Gastroesophageal sphincter (tissue), 4 donors: ENCODE results near the gene TNFRSF18. TPM values are rescaled to one million over a fixed set of nuclear protein-coding genes. Genes with fewer than 3 reads are reported as not detected.

ENCODE experiments used
- ATAC-seq: fragments of 150-250 bp; one replicate; pipeline ENCODE4 v1.9.1; 2016; ENCODE audit warnings: mild to moderate bottlenecking, moderate library complexity
- H3K27ac ChIP-seq, 4 donors: fragments of 200-600 bp; sonication (generic) in 3 of 4; 1 replicate in 3 of 4; 2 replicates in 1 of 4; pipeline ENCODE4 v1.5.1; 2016 to 2019
- H3K27me3 ChIP-seq: fragments of 200-600 bp; sonication (generic); one replicate; pipeline ENCODE4 v1.5.1; 2019
- H3K36me3 ChIP-seq, 2 donors: fragments of 200-600 bp; sonication (generic); one replicate each; pipeline ENCODE4 v1.5.1; 2019; ENCODE audit warnings: control low read depth in 1 of 2
- H3K4me1 ChIP-seq, 3 donors: fragments of 200-600 bp; sonication (generic); 1 replicate in 2 of 3; 2 replicates in 1 of 3; pipeline ENCODE4 v1.5.1; 2016 to 2019; ENCODE audit warnings: control low read depth in 2 of 3
- H3K4me3 ChIP-seq, 2 donors: fragments of 200-600 bp; sonication (generic); one replicate each; pipeline ENCODE4 v1.5.1; 2019; ENCODE audit warnings: mild to moderate bottlenecking in 1 of 2, moderate library complexity in 1 of 2
- H3K9me3 ChIP-seq, 3 donors: fragments of 200-600 bp; sonication (generic); one replicate each; pipeline ENCODE4 v1.5.1; 2017 to 2019; ENCODE audit warnings: control low read depth in 2 of 3
- CTCF ChIP-seq, 4 experiments: fragments of 200-600 bp in 2 of 4; fragments of 450-650 bp in 2 of 4; sonication (generic) in 1 of 4; IDR thresholded peaks; one replicate each; pipeline ENCODE4 v1.5.1; 2017 to 2019; ENCODE audit warnings: antibody characterized with exemption in 4 of 4, mild to moderate bottlenecking in 2 of 4, moderate library complexity in 2 of 4
- EP300 ChIP-seq: sonication (generic); formaldehyde crosslinking; IDR thresholded peaks from one replicate; pipeline ENCODE4 v1.6.1; 2017; ENCODE audit warnings: antibody characterized with exemption, mild to moderate bottlenecking
- POLR2A ChIP-seq, 2 donors: fragments of 450-650 bp; IDR thresholded peaks; one replicate each; pipeline ENCODE4 v1.6.1; 2017; ENCODE audit warnings: antibody characterized with exemption in 2 of 2, mild to moderate bottlenecking in 2 of 2, moderate library complexity in 1 of 2
- POLR2AphosphoS5 ChIP-seq: sonication (generic); formaldehyde crosslinking; IDR thresholded peaks from one replicate; pipeline ENCODE4 v1.6.1; 2017; ENCODE audit warnings: antibody characterized with exemption
- WGBS, 2 donors: methylation state at CpG; one replicate each; pipeline ENCODE4 v1.1.5; 2018; ENCODE audit warnings: low coverage in 1 of 2; 5-methylcytosine and 5-hydroxymethylcytosine counted together
- total RNA-seq, 4 donors: library from RNA; depleted of rRNA; stranded (reverse); fragments of >200 nt; gene quantifications; one replicate each; pipeline ENCODE4 v1.1.0, GENCODE V29; 2016

TNFRSF18 gene
- total RNA-seq, 4 donors from 2014 or later: 0.35 to 2.2 TPM; not detected in 2

GRCh38 chr1:1167841-1168450 is 38.4 kb downstream of the TNFRSF18 start:
- Histone ChIP-seq H3K36me3 (no peaks in the 10 kb centered on the region), H3K9me3 (no peaks in the 10 kb centered on the region), H3K27ac (no peak overlapping the region), H3K4me1 (no peaks in the 10 kb centered on the region), H3K27me3 (peaks cover 99% of the 10 kb centered on the region), H3K4me3 (no peak overlapping the region)
- TF ChIP-seq EP300 (no peak), POLR2A (IDR thresholded peaks at IDR 0.05) (no peak), CTCF (IDR thresholded peaks at IDR 0.05) (no peak), POLR2AphosphoS5 (no peak)
- no CpG with 5 or more reads among the region's 36 CpGs for WGBS, 2 donors
- ATAC-seq: no peak

DNA sequence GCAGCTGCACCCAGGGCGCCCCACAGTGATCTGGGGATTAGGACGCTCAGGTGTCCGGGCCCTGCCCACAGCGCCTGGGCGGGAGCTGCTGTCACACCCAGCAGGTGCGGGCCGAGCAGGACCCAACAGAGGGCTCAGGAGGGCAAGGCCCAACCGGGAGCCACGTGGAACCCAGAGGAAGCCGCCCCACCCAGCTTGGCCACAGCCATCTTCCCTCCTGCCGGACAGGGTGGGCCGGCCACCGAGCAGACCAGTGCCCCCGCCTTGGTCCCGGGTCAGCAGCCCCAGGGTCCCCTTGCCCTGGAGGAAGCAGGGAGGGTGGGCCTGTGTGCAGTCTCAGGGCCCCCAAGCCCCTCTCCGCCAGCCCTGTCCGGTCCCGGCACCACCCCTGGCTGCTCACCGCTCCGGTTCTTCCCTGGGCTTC is 39.0 kb downstream of the TNFRSF18 start:
- H3K27me3 ChIP-seq: peaks cover 99% of the 10 kb centered on the region
- no peak overlapping the region for H3K27ac ChIP-seq
- H3K9me3 ChIP-seq: no peaks in the 10 kb centered on the region
- H3K36me3 ChIP-seq: no peaks in the 10 kb centered on the region
- no peak overlapping the region for H3K4me3 ChIP-seq
- TF ChIP-seq EP300: no peak
- no peak for TF ChIP-seq POLR2AphosphoS5
- no peak for TF ChIP-seq CTCF (IDR thresholded peaks at IDR 0.05)
- no peak for TF ChIP-seq POLR2A (IDR thresholded peaks at IDR 0.05)
- H3K4me1 ChIP-seq: no peaks in the 10 kb centered on the region
- ATAC-seq: no peak
- no CpG with 5 or more reads among the region's 20 CpGs for WGBS, 2 donors

GRCh38 chr1:1166642-1167397 is 39.6 kb downstream of the TNFRSF18 start:
- Histone ChIP-seq H3K27me3 (peaks cover 99% of the 10 kb centered on the region), H3K9me3 (no peaks in the 10 kb centered on the region), H3K36me3 (no peaks in the 10 kb centered on the region), H3K4me3 (no peak overlapping the region), H3K4me1 (no peaks in the 10 kb centered on the region), H3K27ac (no peak overlapping the region)
- no peak for TF ChIP-seq CTCF (IDR thresholded peaks at IDR 0.05)
- no peak for TF ChIP-seq EP300
- no peak for TF ChIP-seq POLR2A (IDR thresholded peaks at IDR 0.05)
- TF ChIP-seq POLR2AphosphoS5: no peak
- no CpG with 5 or more reads among the region's 44 CpGs for WGBS, 2 donors
- ATAC-seq: no peak

- Histone ChIP-seq H3K4me1 (no peaks in the 10 kb centered on the region), H3K27ac (no peak overlapping the region), H3K4me3 (no peak overlapping the region), H3K9me3 (no peaks in the 10 kb centered on the region), H3K27me3 (peaks cover 91% of the 10 kb centered on the region), H3K36me3 (no peaks in the 10 kb centered on the region)
- no peak for TF ChIP-seq EP300
- TF ChIP-seq POLR2A (IDR thresholded peaks at IDR 0.05): no peak
- no peak for TF ChIP-seq POLR2AphosphoS5
- no peak for TF ChIP-seq CTCF (IDR thresholded peaks at IDR 0.05)
- no peak for ATAC-seq
- WGBS, 2 donors: 79 to 83% methylated on average over 4 to 11 of the region's 23 CpGs
These were observed 40.4 kb downstream of the TNFRSF18 start for GRCh38 chr1:1165900-1166421.

- WGBS, 2 donors: 66 to 100% methylated on average over 1 to 3 of the region's 12 CpGs
- Histone ChIP-seq H3K27me3 (peaks cover 86% of the 10 kb centered on the region), H3K27ac (no peak overlapping the region)
These were observed 40.9 kb downstream of the TNFRSF18 start for GRCh38 chr1:1165485-1165884.

More at GRCh38 chr1:1165485-1165884, 40.9 kb downstream of the TNFRSF18 start:
- no peaks in the 10 kb centered on the region for H3K36me3 ChIP-seq
- no peaks in the 10 kb centered on the region for H3K9me3 ChIP-seq
- H3K4me3 ChIP-seq: no peak overlapping the region
- ATAC-seq: no peak
- TF ChIP-seq CTCF (IDR thresholded peaks at IDR 0.05) (no peak), POLR2AphosphoS5 (no peak), EP300 (no peak), POLR2A (IDR thresholded peaks at IDR 0.05) (no peak)
- no peaks in the 10 kb centered on the region for H3K4me1 ChIP-seq
